GM23338 (cell line): ENCODE results near the gene GTF2H1. TPM values are rescaled to one million over a fixed set of nuclear protein-coding genes. Genes with fewer than 3 reads are reported as not detected.

ENCODE experiments used
- ATAC-seq: fragments of 200-7000 bp; cut with Tn5 transposase; 3 replicates; pipeline ENCODE4 v1.9.1; 2020
- DNase-seq: peaks from one replicate; pipeline ENCODE4 v3.0.0-alpha.2; 2015; ENCODE audit warnings: low spot score
- H2AFZ ChIP-seq: fragments of 200-600 bp; sonication (generic); 2 replicates; pipeline ENCODE4 v1.8.0; 2016; ENCODE audit warnings: antibody characterized with exemption, mild to moderate bottlenecking, moderate library complexity
- H3F3A ChIP-seq: fragments of 200-600 bp; sonication (generic); replicated peaks from 2 replicates; pipeline ENCODE4 v1.8.0; 2017; ENCODE audit warnings: antibody characterized with exemption, mixed run types, low read depth
- H3K27ac ChIP-seq: fragments of 200-600 bp; sonication (generic); 2 replicates; pipeline ENCODE4 v1.6.1; 2016; ENCODE audit warnings: low read depth
- H3K27me3 ChIP-seq: fragments of 200-600 bp; sonication (generic); 2 replicates; pipeline ENCODE4 v1.8.0; 2016; ENCODE audit warnings: mild to moderate bottlenecking, mixed run types, moderate library complexity; ENCODE audit not compliant: insufficient read depth
- H3K36me3 ChIP-seq: fragments of 200-600 bp; sonication (generic); 2 replicates; pipeline ENCODE4 v1.8.0; 2016; ENCODE audit warnings: mild to moderate bottlenecking; ENCODE audit not compliant: insufficient read depth
- H3K4me1 ChIP-seq: fragments of 200-600 bp; sonication (generic); 2 replicates; pipeline ENCODE4 v1.8.0; 2016; ENCODE audit warnings: mild to moderate bottlenecking, moderate library complexity; ENCODE audit not compliant: insufficient read depth
- H3K4me2 ChIP-seq: fragments of 200-600 bp; sonication (generic); 2 replicates; pipeline ENCODE4 v1.7.1; 2017; ENCODE audit warnings: mixed run types
- H3K4me3 ChIP-seq: fragments of 200-600 bp; sonication (generic); 2 replicates; pipeline ENCODE4 v1.6.1; 2016; ENCODE audit warnings: mixed run types
- H3K79me2 ChIP-seq: fragments of 200-600 bp; sonication (generic); replicated peaks from 2 replicates; pipeline ENCODE4 v1.8.0; 2017; ENCODE audit warnings: mild to moderate bottlenecking; ENCODE audit not compliant: insufficient read depth
- H3K9me2 ChIP-seq: fragments of 200-600 bp; sonication (generic); 2 replicates; pipeline ENCODE4 v1.8.0; 2017; ENCODE audit not compliant: insufficient read depth
- H4K20me1 ChIP-seq: fragments of 200-600 bp; sonication (generic); replicated peaks from 2 replicates; pipeline ENCODE4 v1.8.0; 2017; ENCODE audit warnings: mild to moderate bottlenecking; ENCODE audit not compliant: insufficient read depth
- H3K27ac Mint-ChIP-seq: 2 replicates; pipeline ENCODE4 v1.8.0; 2020; ENCODE audit warnings: inconsistent platforms, mild to moderate bottlenecking, moderate library complexity, mixed read lengths
- H3K27me3 Mint-ChIP-seq: 3 replicates; pipeline ENCODE4 v1.8.0; 2022; ENCODE audit warnings: low read depth, mild to moderate bottlenecking, moderate library complexity, mixed read lengths, inconsistent platforms; ENCODE audit not compliant: insufficient read depth, poor library complexity
- H3K36me3 Mint-ChIP-seq: 3 replicates; pipeline ENCODE4 v1.8.0; 2021; ENCODE audit warnings: low read depth, mild to moderate bottlenecking, inconsistent platforms, moderate library complexity, mixed read lengths
- H3K4me1 Mint-ChIP-seq: 3 replicates; pipeline ENCODE4 v1.8.0; 2020; ENCODE audit warnings: mild to moderate bottlenecking, inconsistent platforms, mixed read lengths
- H3K4me3 Mint-ChIP-seq: 3 replicates; pipeline ENCODE4 v1.8.0; 2021; ENCODE audit warnings: moderate library complexity, mild to moderate bottlenecking, inconsistent platforms, mixed read lengths
- H3K9me3 Mint-ChIP-seq: 3 replicates; pipeline ENCODE4 v1.8.0; 2020; ENCODE audit warnings: moderate library complexity, mild to moderate bottlenecking, inconsistent platforms, mixed read lengths
- CTCF ChIP-seq, 2 experiments: fragments of 200-600 bp in 1 of 2; sonication (generic) in 1 of 2; conservative IDR thresholded peaks; 2 replicates each; pipeline versions ENCODE4 v1.5.1 to v1.6.1; 2016 to 2017; ENCODE audit warnings: antibody characterized with exemption in 2 of 2, low read depth in 2 of 2, mild to moderate bottlenecking in 2 of 2, moderate library complexity in 1 of 2
- EZH2phosphoT487 ChIP-seq: fragments of 200-600 bp; sonication (generic); IDR thresholded peaks from one replicate; pipeline ENCODE4 v1.8.1; 2018; ENCODE audit warnings: antibody characterized with exemption; ENCODE audit not compliant: unreplicated experiment
- REST ChIP-seq: IDR thresholded peaks from one replicate; pipeline ENCODE4 v1.6.1; 2018; ENCODE audit warnings: antibody characterized with exemption; ENCODE audit not compliant: unreplicated experiment
- STAT1 ChIP-seq: IDR thresholded peaks from one replicate; pipeline ENCODE4 v1.6.1; 2016; ENCODE audit warnings: antibody characterized with exemption; ENCODE audit not compliant: unreplicated experiment
- ZNF114 ChIP-seq: fragments of 250-450 bp; sonication (Bioruptor Pico); IDR thresholded peaks from 2 replicates; pipeline ENCODE4 v1.5.0; 2020; ENCODE audit warnings: mild to moderate bottlenecking, moderate library complexity
- ZNF331 ChIP-seq: fragments of 250-450 bp; sonication (Bioruptor Pico); IDR thresholded peaks from 2 replicates; pipeline ENCODE4 v1.5.0; 2020; ENCODE audit warnings: low read depth, mild to moderate bottlenecking, moderate library complexity
- polyA plus RNA-seq: library from polyadenylated mRNA; unstranded; fragments of >200 nt; fragmentation: Nextera tagmentation; extraction: Ambion mirVana; gene quantifications from 2 replicates; pipeline ENCODE4 v1.2.1, GENCODE V29; 2016
- total RNA-seq: library from RNA; depleted of rRNA; stranded (reverse); fragments of >200 nt; shearing (Covaris generic); gene quantifications from 2 replicates; pipeline ENCODE4 v1.2.3, GENCODE V29; 2014
- TF ChIP-seq, protein P1 (sequence below): fragments of 250-450 bp; sonication (Bioruptor Pico); IDR thresholded peaks from 2 replicates; pipeline ENCODE4 v1.5.0; 2020; ENCODE audit warnings: mild to moderate bottlenecking, moderate library complexity

Gene GTF2H1
- total and polyA plus RNA-seq, 2 experiments from 2014 or later, result 16.5 to 43.6 TPM

DNA sequence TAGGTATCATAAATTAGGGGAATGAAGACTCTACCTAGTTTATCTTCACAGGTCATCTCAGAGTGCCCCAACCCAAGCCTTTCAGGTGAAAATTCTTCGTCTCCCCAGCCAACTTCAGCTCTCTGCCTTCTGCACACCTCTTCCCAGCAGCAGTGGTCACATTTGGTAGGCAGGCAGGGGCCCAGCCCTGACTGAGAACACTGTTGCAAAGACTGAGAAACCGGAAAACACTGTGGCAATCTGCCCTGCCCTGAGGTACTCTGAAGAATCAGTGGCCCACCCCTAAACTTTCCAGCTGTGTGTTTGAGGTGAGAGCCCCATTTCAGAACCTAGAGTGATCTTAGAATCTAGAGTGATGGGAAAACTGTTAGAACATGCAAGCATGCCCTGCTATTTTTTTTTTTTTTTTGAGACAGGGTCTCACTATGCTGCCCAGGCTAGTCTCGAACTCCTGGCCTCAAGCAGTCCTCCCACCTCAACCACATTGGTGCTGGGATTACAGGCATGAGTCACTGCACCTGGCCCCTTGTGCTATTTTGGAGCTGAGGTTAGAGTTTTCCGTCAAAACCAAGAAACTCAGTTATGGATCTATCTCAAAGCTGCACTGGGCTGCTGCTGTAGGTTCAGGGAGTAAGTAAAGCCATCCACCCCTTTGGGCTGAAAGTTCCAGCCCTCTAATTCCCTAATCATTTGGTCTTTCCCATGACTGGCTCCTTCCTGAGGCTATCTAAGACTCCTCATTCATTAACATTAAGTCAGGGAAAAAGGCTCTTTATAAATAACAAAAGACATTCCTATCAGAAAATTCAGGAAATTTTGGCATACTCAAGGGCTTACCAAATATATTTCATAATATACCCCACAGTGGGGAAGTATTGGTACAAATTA, 70.3 kb downstream of the GTF2H1 start:
- TF ChIP-seq, protein P1, sequence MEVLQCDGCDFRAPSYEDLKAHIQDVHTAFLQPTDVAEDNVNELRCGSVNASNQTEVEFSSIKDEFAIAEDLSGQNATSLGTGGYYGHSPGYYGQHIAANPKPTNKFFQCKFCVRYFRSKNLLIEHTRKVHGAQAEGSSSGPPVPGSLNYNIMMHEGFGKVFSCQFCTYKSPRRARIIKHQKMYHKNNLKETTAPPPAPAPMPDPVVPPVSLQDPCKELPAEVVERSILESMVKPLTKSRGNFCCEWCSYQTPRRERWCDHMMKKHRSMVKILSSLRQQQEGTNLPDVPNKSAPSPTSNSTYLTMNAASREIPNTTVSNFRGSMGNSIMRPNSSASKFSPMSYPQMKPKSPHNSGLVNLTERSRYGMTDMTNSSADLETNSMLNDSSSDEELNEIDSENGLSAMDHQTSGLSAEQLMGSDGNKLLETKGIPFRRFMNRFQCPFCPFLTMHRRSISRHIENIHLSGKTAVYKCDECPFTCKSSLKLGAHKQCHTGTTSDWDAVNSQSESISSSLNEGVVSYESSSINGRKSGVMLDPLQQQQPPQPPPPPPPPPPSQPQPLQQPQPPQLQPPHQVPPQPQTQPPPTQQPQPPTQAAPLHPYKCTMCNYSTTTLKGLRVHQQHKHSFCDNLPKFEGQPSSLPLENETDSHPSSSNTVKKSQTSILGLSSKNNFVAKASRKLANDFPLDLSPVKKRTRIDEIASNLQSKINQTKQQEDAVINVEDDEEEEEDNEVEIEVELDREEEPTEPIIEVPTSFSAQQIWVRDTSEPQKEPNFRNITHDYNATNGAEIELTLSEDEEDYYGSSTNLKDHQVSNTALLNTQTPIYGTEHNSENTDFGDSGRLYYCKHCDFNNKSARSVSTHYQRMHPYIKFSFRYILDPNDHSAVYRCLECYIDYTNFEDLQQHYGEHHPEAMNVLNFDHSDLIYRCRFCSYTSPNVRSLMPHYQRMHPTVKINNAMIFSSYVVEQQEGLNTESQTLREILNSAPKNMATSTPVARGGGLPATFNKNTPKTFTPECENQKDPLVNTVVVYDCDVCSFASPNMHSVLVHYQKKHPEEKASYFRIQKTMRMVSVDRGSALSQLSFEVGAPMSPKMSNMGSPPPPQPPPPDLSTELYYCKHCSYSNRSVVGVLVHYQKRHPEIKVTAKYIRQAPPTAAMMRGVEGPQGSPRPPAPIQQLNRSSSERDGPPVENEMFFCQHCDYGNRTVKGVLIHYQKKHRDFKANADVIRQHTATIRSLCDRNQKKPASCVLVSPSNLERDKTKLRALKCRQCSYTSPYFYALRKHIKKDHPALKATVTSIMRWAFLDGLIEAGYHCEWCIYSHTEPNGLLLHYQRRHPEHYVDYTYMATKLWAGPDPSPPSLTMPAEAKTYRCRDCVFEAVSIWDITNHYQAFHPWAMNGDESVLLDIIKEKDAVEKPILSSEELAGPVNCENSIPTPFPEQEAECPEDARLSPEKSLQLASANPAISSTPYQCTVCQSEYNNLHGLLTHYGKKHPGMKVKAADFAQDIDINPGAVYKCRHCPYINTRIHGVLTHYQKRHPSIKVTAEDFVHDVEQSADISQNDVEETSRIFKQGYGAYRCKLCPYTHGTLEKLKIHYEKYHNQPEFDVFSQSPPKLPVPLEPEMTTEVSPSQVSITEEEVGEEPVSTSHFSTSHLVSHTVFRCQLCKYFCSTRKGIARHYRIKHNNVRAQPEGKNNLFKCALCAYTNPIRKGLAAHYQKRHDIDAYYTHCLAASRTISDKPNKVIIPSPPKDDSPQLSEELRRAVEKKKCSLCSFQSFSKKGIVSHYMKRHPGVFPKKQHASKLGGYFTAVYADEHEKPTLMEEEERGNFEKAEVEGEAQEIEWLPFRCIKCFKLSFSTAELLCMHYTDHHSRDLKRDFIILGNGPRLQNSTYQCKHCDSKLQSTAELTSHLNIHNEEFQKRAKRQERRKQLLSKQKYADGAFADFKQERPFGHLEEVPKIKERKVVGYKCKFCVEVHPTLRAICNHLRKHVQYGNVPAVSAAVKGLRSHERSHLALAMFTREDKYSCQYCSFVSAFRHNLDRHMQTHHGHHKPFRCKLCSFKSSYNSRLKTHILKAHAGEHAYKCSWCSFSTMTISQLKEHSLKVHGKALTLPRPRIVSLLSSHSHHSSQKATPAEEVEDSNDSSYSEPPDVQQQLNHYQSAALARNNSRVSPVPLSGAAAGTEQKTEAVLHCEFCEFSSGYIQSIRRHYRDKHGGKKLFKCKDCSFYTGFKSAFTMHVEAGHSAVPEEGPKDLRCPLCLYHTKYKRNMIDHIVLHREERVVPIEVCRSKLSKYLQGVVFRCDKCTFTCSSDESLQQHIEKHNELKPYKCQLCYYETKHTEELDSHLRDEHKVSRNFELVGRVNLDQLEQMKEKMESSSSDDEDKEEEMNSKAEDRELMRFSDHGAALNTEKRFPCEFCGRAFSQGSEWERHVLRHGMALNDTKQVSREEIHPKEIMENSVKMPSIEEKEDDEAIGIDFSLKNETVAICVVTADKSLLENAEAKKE (CRISPR knock-in tag), result no peak
- TF ChIP-seq ZNF331 (CRISPR knock-in tag) (no peak), ZNF114 (CRISPR knock-in tag) (no peak), REST (no peak), STAT1 (no peak), EZH2phosphoT487 (no peak), CTCF (conservative IDR thresholded peaks at IDR 0.05; ENCODE audit: low read depth in 2 of 2) (no peak)
- H3K4me3 ChIP-seq, result no peak overlapping the region
- peaks cover 8% of the 10 kb centered on the region for H3F3A ChIP-seq
- H3K27ac Mint-ChIP-seq, result no peak overlapping the region
- DNase-seq, result peak; percentile 12
- H2AFZ ChIP-seq, result no peak overlapping the region
- peaks cover 12% of the 10 kb centered on the region for H3K4me1 Mint-ChIP-seq
- H3K4me1 ChIP-seq, result peaks cover 5% of the 10 kb centered on the region
- H3K9me3 Mint-ChIP-seq, result no peaks in the 10 kb centered on the region
- peaks cover 17% of the 10 kb centered on the region for H3K36me3 Mint-ChIP-seq
- peaks cover 33% of the 10 kb centered on the region for H3K79me2 ChIP-seq
- H3K27ac ChIP-seq, result no peak overlapping the region
- ATAC-seq, result no peak
- no peak overlapping the region for H3K4me2 ChIP-seq
- peaks cover 9% of the 10 kb centered on the region for H3K27me3 ChIP-seq
- peak overlapping the region; percentile 53 for H3K4me3 Mint-ChIP-seq
- H4K20me1 ChIP-seq, result no peaks in the 10 kb centered on the region
- H3K36me3 ChIP-seq, result peaks cover 9% of the 10 kb centered on the region
- no peaks in the 10 kb centered on the region for H3K9me2 ChIP-seq
- peaks cover 25% of the 10 kb centered on the region for H3K27me3 Mint-ChIP-seq
